MV-4-11 (cell line): ENCODE measurements around the gene PCYT1B.

Experiments used
- DNase-seq: peaks from one replicate; lab custom pipeline; 2025; lab: John Stamatoyannopoulos, UW

The PCYT1B gene

DNA sequence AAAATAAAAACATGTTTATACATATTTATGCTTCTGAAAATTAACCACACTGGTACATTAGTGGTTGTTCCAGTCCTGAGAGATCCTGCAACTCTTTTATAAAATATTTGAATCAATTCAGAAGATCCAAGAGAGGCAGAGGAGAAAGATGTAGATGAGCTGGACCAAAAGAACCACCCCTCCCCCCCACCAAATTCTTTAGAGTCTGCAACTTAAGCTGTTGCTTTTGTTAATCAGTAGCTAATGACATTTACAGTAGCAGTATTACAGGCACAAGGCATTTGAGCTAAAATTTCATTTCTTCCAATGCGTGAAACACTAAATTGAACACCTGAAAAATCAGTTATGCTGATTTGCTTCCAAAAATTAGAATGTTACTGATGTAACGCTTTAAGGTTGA, 120.5 kb downstream of the PCYT1B start:
- no peak for DNase-seq

DNA sequence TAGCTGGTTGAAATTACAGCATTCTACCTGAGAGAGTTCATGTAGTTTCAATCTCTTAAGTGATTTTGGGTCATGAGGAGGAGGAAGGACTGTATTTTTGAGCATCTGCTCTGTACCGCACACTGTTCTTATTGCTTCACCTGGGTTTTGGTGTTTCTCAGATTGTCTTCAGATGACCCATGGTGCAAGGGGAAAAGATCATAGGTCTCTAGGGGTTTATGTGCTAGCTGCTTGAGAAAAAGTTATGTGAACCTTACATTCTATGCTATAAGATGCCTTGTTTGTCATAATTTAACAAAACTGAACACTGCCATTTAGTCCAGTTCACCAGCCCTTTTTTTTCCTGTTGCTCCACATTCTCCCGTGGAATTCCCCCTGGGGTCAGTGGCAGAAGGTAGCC, 121.7 kb downstream of the PCYT1B start:
- no peak for DNase-seq

DNA sequence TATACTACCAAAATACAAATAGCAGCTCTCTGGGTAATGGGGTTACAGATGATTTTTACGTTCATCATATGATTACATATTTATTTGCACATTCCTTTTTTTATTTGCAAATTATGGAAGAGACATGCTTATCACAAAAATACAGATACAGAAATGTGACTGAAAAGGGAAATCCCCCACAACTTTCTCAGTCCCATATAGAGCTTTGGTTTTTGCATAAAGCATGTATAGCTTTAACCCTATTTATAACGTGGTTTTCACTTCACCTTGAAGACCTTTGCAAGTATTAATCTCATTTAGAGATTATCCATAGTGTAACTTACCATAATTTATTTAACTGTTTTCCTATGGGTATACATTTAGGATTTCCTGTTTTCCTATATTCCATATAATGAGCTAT, 126.7 kb downstream of the PCYT1B start:
- DNase-seq: no peak

DNA sequence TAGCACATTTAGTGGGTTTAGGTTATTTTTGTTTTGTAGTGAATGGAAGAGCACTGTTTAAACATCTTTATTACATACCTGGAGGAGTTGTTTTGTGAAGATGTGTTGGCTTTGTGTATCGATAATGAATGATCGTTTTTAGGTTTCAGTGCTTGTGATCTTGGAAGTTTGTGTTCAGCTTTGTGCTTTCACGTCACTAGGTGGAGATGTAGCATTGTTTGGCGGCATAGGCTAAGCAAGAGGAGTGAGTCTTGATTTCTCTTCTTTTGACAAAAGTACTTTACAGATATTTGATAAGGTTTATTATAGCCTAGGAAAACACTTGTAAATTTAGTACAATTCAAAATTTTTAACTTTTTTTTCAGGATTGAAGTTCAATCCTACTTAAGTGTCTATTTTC, 131.7 kb downstream of the PCYT1B start:
- no peak for DNase-seq

DNA sequence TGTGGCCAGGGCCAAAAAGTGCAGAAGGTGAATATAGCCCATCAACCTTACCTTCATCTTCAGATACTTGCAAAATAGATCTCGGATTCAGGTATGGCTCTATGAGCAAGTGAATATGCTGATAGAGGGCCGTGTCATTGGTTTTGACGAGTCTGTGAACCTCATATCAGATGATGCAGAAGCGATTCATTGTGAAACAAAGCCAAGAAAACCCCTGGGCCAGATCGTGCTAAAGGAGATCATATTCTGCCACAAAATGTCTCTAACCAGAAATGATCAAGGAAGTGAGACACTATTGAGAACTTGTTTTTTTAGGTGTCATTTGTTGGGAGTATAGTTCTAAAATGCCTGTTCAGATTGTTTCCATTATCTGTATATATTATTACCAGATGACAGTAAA, 133.7 kb downstream of the PCYT1B start:
- DNase-seq: no peak

DNA sequence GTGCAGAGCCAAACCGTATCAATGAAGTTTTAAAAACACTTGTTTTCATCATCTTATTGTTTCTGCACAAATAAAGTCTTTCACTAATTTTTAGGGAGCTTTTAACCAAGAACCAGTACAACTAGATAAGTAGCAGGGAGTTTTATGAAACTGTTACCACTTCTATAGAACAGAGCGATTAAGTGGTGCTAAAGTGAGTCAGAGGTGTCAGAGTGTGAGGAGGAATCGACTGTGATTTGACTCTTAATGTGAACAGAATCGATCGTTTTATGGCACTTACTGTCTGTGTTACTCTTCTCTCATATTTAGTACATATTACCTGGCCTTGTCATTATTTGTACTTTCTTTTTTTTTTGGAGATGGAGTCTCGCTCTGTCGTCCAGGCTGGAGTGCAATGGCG, 138.8 kb downstream of the PCYT1B start:
- DNase-seq: no peak
